HCT116 (cell line): ENCODE results near the gene GRIK3. TPM values are rescaled to one million over a fixed set of nuclear protein-coding genes. Genes with fewer than 3 reads are reported as not detected.

Source experiments
- ATAC-seq: fragments of 200-7000 bp; cut with Tn5 transposase; 2 replicates; pipeline ENCODE4 v1.9.1; 2020; ENCODE audit warnings: mild to moderate bottlenecking, moderate library complexity
- BruUV-seq: library from RNA; stranded (reverse); fragments of 400-500 nt; replicated peaks from 2 replicates; lab custom pipeline; 2021; lab: Mats Ljungman, UMichigan
- CTCF ChIA-PET: fragments of 300-600 bp; sonication (Branson Sonifier 250); formaldehyde crosslinking; loops from one replicate; lab custom pipeline; 2021; ENCODE audit warnings: antibody characterized with exemption; lab: Charles Lee
- POLR2A ChIA-PET: fragments of 300-600, 350-600 bp; sonication (Branson Sonifier 250); formaldehyde crosslinking; loops from one replicate; lab custom pipeline; 2021; ENCODE audit warnings: antibody characterized with exemption; lab: Charles Lee
- RAD21 ChIA-PET, 2 experiments: fragments of 300-600 bp; sonication (Branson Sonifier 250); formaldehyde crosslinking; loops; one replicate each; lab custom pipeline; 2023; ENCODE audit warnings: low total read pairs in 2 of 2; ENCODE audit not compliant: uncharacterized antibody in 2 of 2, unreplicated experiment in 2 of 2, low non-redundant PET in 1 of 2; lab: Charles Lee
- DNase-seq: peaks from one replicate; pipeline ENCODE4 v3.0.0-alpha.2; 2010; ENCODE audit warnings: low read depth, low spot score
- H2AFZ ChIP-seq: fragments of 200-600 bp; shearing (Covaris generic), sonication (generic); 2 replicates; pipeline ENCODE4 v1.6.1; 2017; ENCODE audit warnings: low read depth, mixed run types, mixed read lengths, antibody characterized with exemption, low read length; ENCODE audit not compliant: poor library complexity, severe bottlenecking
- H3K27ac ChIP-seq: 2 replicates; pipeline ENCODE4 v1.5.1; 2012; ENCODE audit warnings: low read depth, low read length
- H3K27me3 ChIP-seq: fragments of 200-600 bp; sonication (generic); 2 replicates; pipeline ENCODE4 v1.6.1; 2016; ENCODE audit warnings: mixed run types, low read length, mixed read lengths; ENCODE audit not compliant: insufficient read depth
- H3K36me3 ChIP-seq, 2 experiments: fragments of 200-500 bp in 1 of 2; fragments of 200-600 bp in 1 of 2; sonication (Bioruptor generic) in 1 of 2; sonication (generic) in 1 of 2; 2 replicates each; pipeline versions ENCODE4 v1.5.1 to v1.6.1; 2014 to 2016; ENCODE audit warnings: low read length in 2 of 2, inconsistent platforms in 1 of 2, mixed read lengths in 1 of 2, mixed run types in 1 of 2; ENCODE audit not compliant: insufficient read depth in 2 of 2, control insufficient read depth in 1 of 2
- H3K4me1 ChIP-seq, 2 experiments: fragments of 200-600 bp in 1 of 2; sonication (generic) in 1 of 2; 2 replicates each; pipeline versions ENCODE4 v1.5.1 to v1.6.1; 2012 to 2017; ENCODE audit warnings: low read length in 2 of 2, inconsistent platforms in 1 of 2, mild to moderate bottlenecking in 1 of 2, mixed read lengths in 1 of 2, mixed run types in 1 of 2, moderate library complexity in 1 of 2; ENCODE audit not compliant: insufficient read depth in 2 of 2, control insufficient read depth in 1 of 2
- H3K4me2 ChIP-seq: fragments of 200-600 bp; sonication (generic); 2 replicates; pipeline ENCODE4 v1.6.1; 2017; ENCODE audit warnings: mixed run types, low read length, mixed read lengths
- H3K4me3 ChIP-seq, 2 experiments: fragments of 200-600 bp in 1 of 2; sonication (generic) in 1 of 2; replicated peaks in 1 of 2; 2 replicates each; pipeline ENCODE4 v1.5.1; 2011 to 2016; ENCODE audit warnings: low read length in 2 of 2, control low read depth in 1 of 2, low read depth in 1 of 2, mild to moderate bottlenecking in 1 of 2, mixed read lengths in 1 of 2, mixed run types in 1 of 2
- H3K79me2 ChIP-seq: fragments of 200-600 bp; sonication (generic); 2 replicates; pipeline ENCODE4 v1.6.1; 2017; ENCODE audit warnings: mild to moderate bottlenecking, mixed run types, low read length, moderate library complexity, mixed read lengths; ENCODE audit not compliant: insufficient read depth
- H3K9ac ChIP-seq: fragments of 200-600 bp; sonication (generic); 2 replicates; pipeline ENCODE4 v1.6.1; 2016; ENCODE audit warnings: low read length, mixed read lengths
- H3K9me2 ChIP-seq: fragments of 200-600 bp; sonication (generic), shearing (Covaris generic); 2 replicates; pipeline ENCODE4 v1.6.1; 2017; ENCODE audit warnings: mixed run types, mild to moderate bottlenecking, moderate library complexity; ENCODE audit not compliant: insufficient read depth
- H3K9me3 ChIP-seq, 2 experiments: fragments of 200-500 bp in 1 of 2; fragments of 200-600 bp in 1 of 2; sonication (Bioruptor generic) in 1 of 2; sonication (generic) in 1 of 2; 2 replicates each; pipeline ENCODE4 v1.6.1; 2014 to 2017; ENCODE audit warnings: low read length in 2 of 2, mixed read lengths in 2 of 2, inconsistent platforms in 1 of 2, low read depth in 1 of 2, mild to moderate bottlenecking in 1 of 2, mixed run types in 1 of 2, moderate library complexity in 1 of 2; ENCODE audit not compliant: control insufficient read depth in 1 of 2, insufficient read depth in 1 of 2
- H4K20me1 ChIP-seq: fragments of 200-600 bp; sonication (generic), shearing (Covaris generic); 2 replicates; pipeline ENCODE4 v1.6.1; 2017; ENCODE audit warnings: mixed run types, mild to moderate bottlenecking, moderate library complexity; ENCODE audit not compliant: insufficient read depth
- ATF3 ChIP-seq: IDR thresholded peaks from 2 replicates; pipeline ENCODE4 v1.6.1; 2012
- CBX3 ChIP-seq: IDR thresholded peaks from 2 replicates; pipeline ENCODE4 v1.6.1; 2012; ENCODE audit warnings: low read depth
- CEBPB ChIP-seq: IDR thresholded peaks from 2 replicates; pipeline ENCODE4 v1.6.1; 2012; ENCODE audit warnings: low read depth
- CTCF ChIP-seq, 3 experiments: fragments of 200-600 bp in 1 of 3; sonication (generic) in 1 of 3; IDR thresholded peaks in 2 of 3; conservative IDR thresholded peaks in 1 of 3; 2 replicates each; pipeline ENCODE4 v1.5.1; 2012 to 2017; ENCODE audit warnings: low read depth in 2 of 3, low read length in 2 of 3, antibody characterized with exemption in 1 of 3, borderline replicate concordance in 1 of 3, control low read depth in 1 of 3, mild to moderate bottlenecking in 1 of 3, mixed read lengths in 1 of 3, mixed run types in 1 of 3, moderate library complexity in 1 of 3; ENCODE audit not compliant: insufficient read depth in 1 of 3
- EGR1 ChIP-seq: IDR thresholded peaks from 2 replicates; pipeline ENCODE4 v1.6.1; 2012; ENCODE audit warnings: low read depth
- ELF1 ChIP-seq: IDR thresholded peaks from 2 replicates; pipeline ENCODE4 v1.6.1; 2012; ENCODE audit warnings: low read depth, borderline replicate concordance
- EZH2 ChIP-seq: fragments of 200-600 bp; sonication (generic); IDR thresholded peaks from 2 replicates; pipeline ENCODE4 v1.6.1; 2017; ENCODE audit warnings: antibody characterized with exemption, mixed run types
- EZH2phosphoT487 ChIP-seq: fragments of 200-600 bp; IDR thresholded peaks from 2 replicates; pipeline ENCODE4 v1.6.1; 2018; ENCODE audit warnings: antibody characterized with exemption, borderline replicate concordance
- FOSL1 ChIP-seq: IDR thresholded peaks from 2 replicates; pipeline ENCODE4 v1.6.1; 2012; ENCODE audit warnings: low read depth
- MAX ChIP-seq: IDR thresholded peaks from 2 replicates; pipeline ENCODE4 v1.6.1; 2012
- POLR2A ChIP-seq: IDR thresholded peaks from 2 replicates; pipeline ENCODE4 v1.7.0; 2011; ENCODE audit warnings: borderline replicate concordance; ENCODE audit not compliant: insufficient read depth, insufficient read length; ENCODE audit errors: extremely low read depth
- POLR2AphosphoS5 ChIP-seq: IDR thresholded peaks from 2 replicates; pipeline ENCODE4 v1.6.1; 2011; ENCODE audit warnings: mild to moderate bottlenecking, low read depth, low read length, moderate library complexity
- RAD21 ChIP-seq: IDR thresholded peaks from 2 replicates; pipeline ENCODE4 v1.6.1; 2012; ENCODE audit warnings: low read depth, mild to moderate bottlenecking
- SIN3A ChIP-seq: IDR thresholded peaks from 2 replicates; pipeline ENCODE4 v1.6.1; 2012; ENCODE audit warnings: low read depth
- SP1 ChIP-seq: IDR thresholded peaks from 2 replicates; pipeline ENCODE4 v1.6.1; 2012; ENCODE audit warnings: low read depth
- SRF ChIP-seq: IDR thresholded peaks from 2 replicates; pipeline ENCODE4 v1.6.1; 2012; ENCODE audit warnings: low read depth
- TCF7L2 ChIP-seq: IDR thresholded peaks from 2 replicates; pipeline ENCODE4 v1.7.0; 2011; ENCODE audit warnings: borderline replicate concordance, inconsistent platforms; ENCODE audit not compliant: insufficient read depth, insufficient read length; ENCODE audit errors: extremely low read depth
- YY1 ChIP-seq: IDR thresholded peaks from 2 replicates; pipeline ENCODE4 v1.6.1; 2011; ENCODE audit warnings: low read length, low read depth, moderate library complexity, mild to moderate bottlenecking; ENCODE audit not compliant: insufficient replicate concordance; ENCODE audit errors: extremely low read depth
- ZFX ChIP-seq: fragments of 450-650 bp; IDR thresholded peaks from 2 replicates; pipeline ENCODE4 v1.6.1; 2017
- ZNF274 ChIP-seq: fragments of 200-500 bp; sonication (Bioruptor generic); IDR thresholded peaks from 2 replicates; pipeline ENCODE4 v1.6.1; 2014; ENCODE audit warnings: mild to moderate bottlenecking, low read depth, low read length, inconsistent platforms
- intact Hi-C: fragments of 100-400 bp; cut with micrococcal nuclease; formaldehyde crosslinking; loops from 2 replicates; pipeline ENCODE4 v1.10.0; 2022
- total RNA-seq: library from RNA; stranded (reverse); gene quantifications from one replicate; pipeline ENCODE4 v1.2.1, GENCODE V29; 2021; ENCODE audit not compliant: unreplicated experiment

GRIK3 gene
- total RNA-seq, 1 experiment from 2014 or later: not detected

- intact Hi-C loops: loop anchor here (5.0 kb wide), 1 partner anchor 430 kb away; no protein-coding TSS in a partner anchor
- POLR2A ChIA-PET: no interaction called here
- H3K4me1 ChIP-seq: no peaks in the 10 kb centered on the region
Measured at GRCh38 chr1:37037690-37038089, 3.4 kb upstream of the GRIK3 start.

More at GRCh38 chr1:37037690-37038089, 3.4 kb upstream of the GRIK3 start:
- Histone ChIP-seq H2AFZ (no peak overlapping the region), H3K4me3 (no peak overlapping the region), H3K9me3 (no peaks in the 10 kb centered on the region), H3K27me3 (peaks cover 30% of the 10 kb centered on the region), H3K36me3 (no peaks in the 10 kb centered on the region), H4K20me1 (no peaks in the 10 kb centered on the region), H3K27ac (no peak overlapping the region), H3K4me2 (no peak overlapping the region), H3K9ac (no peak overlapping the region), H3K9me2 (no peaks in the 10 kb centered on the region), H3K79me2 (no peaks in the 10 kb centered on the region)
- no peak for ATAC-seq
- CTCF ChIA-PET: interaction anchor here (1.2 to 1.3 kb wide), 2 partner anchors 428 to 462 kb away, joined by 5 read pairs; no protein-coding TSS in a partner anchor
- RAD21 ChIA-PET: interaction anchor here in 1 of 2 experiments (0.6 kb wide), 1 partner anchor 94 kb away, joined by 3 read pairs; no protein-coding TSS in a partner anchor
- no peak for DNase-seq
- BruUV-seq: no TSS peak
- TF ChIP-seq SRF (no peak), ELF1 (no peak), RAD21 (no peak), ZFX (no peak), POLR2AphosphoS5 (no peak), EZH2phosphoT487 (no peak), CBX3 (no peak), YY1 (no peak), EZH2 (no peak), TCF7L2 (no peak), CEBPB (no peak), POLR2A (no peak), SIN3A (no peak), CTCF (IDR thresholded peaks at IDR 0.05 in 2 of 3, conservative IDR thresholded peaks at IDR 0.05 in 1 of 3; ENCODE audit: borderline replicate concordance in 1 of 3, insufficient read depth in 1 of 3, low read depth in 2 of 3, low read length in 2 of 3) (no peak), MAX (no peak), SP1 (no peak), EGR1 (no peak), FOSL1 (no peak), ZNF274 (no peak), ATF3 (no peak)
